ENCODE results near the gene TNFAIP1. TPM values are rescaled to one million over a fixed set of nuclear protein-coding genes. Genes with fewer than 3 reads are reported as not detected.

TNFAIP1 gene
- total RNA-seq, 1 experiment from 2014 or later = 21.3 TPM

DNA sequence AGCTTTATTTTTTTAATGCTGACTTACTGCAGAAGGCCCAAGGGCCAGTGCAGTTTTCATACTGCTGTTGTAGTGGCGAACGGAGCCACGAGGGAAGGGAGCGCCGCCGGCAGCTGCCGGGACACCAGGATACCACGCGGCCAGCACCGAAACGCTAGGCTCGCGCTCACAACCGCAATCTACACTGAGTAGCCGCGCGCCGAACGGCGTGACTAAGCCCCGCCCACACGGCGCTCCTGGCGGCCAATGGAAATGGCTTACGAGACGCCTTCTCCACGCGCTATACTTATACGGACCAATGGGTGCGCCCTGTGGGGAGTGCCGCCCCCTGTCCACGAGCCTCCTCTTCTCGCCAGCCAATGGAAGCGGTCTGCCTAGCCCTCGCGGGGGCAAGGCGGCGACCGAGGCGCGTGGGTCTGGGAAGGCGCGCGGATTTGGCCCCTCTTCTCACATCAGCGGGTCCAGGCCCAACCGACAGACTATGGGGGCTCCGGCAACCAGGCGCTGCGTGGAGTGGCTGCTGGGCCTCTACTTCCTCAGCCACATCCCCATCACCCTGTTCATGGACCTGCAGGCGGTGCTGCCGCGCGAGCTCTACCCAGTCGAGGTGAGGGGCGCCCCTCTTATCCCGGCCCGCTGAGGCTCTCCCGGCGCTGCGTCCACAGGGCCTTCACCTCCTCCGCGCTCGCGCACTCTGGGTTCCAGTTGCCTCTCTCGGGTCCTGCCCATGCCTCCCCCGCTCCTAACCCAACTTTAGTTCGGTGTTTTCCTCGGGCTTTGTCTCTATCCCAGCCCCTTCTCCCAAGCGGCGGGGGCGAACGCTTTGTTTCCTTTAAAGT, 16.6 kb upstream of the TNFAIP1 start, which contains the start of gene TMEM97:
TMEM97 (plus strand) TSS at position 442 of the 839 bp plus-strand sequence; CDS start at position 482, 40 bp downstream.
- Mint-ChIP-seq H3K27ac (peak within 1 kb of the TSS; percentile 91), H3K4me3 (peak within 1 kb of the TSS; percentile 77)
- DNase-seq (ENCODE audit: low spot score) = peak; percentile 95
- peak; percentile 25; the same call in 1 of the 2 replicates for TF ChIP-seq ZNF232 (CRISPR knock-in tag; IDR thresholded peaks at IDR 0.05)
- TF ChIP-seq, protein P1, sequence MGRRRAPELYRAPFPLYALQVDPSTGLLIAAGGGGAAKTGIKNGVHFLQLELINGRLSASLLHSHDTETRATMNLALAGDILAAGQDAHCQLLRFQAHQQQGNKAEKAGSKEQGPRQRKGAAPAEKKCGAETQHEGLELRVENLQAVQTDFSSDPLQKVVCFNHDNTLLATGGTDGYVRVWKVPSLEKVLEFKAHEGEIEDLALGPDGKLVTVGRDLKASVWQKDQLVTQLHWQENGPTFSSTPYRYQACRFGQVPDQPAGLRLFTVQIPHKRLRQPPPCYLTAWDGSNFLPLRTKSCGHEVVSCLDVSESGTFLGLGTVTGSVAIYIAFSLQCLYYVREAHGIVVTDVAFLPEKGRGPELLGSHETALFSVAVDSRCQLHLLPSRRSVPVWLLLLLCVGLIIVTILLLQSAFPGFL (CRISPR knock-in tag; IDR thresholded peaks at IDR 0.05; ENCODE audit: borderline replicate concordance) = no peak; the same call in 1 of the 2 replicates
- peak; percentile 72 for TF ChIP-seq ETV6 (CRISPR knock-in tag; IDR thresholded peaks at IDR 0.05)
- no peak for TF ChIP-seq TCF7 (CRISPR knock-in tag; IDR thresholded peaks at IDR 0.05; ENCODE audit: low read depth)
- TF ChIP-seq, protein P2, sequence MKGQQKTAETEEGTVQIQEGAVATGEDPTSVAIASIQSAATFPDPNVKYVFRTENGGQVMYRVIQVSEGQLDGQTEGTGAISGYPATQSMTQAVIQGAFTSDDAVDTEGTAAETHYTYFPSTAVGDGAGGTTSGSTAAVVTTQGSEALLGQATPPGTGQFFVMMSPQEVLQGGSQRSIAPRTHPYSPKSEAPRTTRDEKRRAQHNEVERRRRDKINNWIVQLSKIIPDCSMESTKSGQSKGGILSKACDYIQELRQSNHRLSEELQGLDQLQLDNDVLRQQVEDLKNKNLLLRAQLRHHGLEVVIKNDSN (CRISPR knock-in tag; IDR thresholded peaks at IDR 0.05) = peak; percentile 62; the same call in 1 of the 2 replicates
- no peak for TF ChIP-seq NR2C2 (CRISPR knock-in tag; IDR thresholded peaks at IDR 0.05)
- TF ChIP-seq, protein P3, sequence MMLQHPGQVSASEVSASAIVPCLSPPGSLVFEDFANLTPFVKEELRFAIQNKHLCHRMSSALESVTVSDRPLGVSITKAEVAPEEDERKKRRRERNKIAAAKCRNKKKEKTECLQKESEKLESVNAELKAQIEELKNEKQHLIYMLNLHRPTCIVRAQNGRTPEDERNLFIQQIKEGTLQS (CRISPR knock-in tag; conservative IDR thresholded peaks at IDR 0.05) = no peak
- TF ChIP-seq NFYB (CRISPR knock-in tag; conservative IDR thresholded peaks at IDR 0.05; ENCODE audit: low read depth) = peak; percentile 95
- no peak for TF ChIP-seq EMX1 (CRISPR knock-in tag; IDR thresholded peaks at IDR 0.05)
- TF ChIP-seq, protein P4, sequence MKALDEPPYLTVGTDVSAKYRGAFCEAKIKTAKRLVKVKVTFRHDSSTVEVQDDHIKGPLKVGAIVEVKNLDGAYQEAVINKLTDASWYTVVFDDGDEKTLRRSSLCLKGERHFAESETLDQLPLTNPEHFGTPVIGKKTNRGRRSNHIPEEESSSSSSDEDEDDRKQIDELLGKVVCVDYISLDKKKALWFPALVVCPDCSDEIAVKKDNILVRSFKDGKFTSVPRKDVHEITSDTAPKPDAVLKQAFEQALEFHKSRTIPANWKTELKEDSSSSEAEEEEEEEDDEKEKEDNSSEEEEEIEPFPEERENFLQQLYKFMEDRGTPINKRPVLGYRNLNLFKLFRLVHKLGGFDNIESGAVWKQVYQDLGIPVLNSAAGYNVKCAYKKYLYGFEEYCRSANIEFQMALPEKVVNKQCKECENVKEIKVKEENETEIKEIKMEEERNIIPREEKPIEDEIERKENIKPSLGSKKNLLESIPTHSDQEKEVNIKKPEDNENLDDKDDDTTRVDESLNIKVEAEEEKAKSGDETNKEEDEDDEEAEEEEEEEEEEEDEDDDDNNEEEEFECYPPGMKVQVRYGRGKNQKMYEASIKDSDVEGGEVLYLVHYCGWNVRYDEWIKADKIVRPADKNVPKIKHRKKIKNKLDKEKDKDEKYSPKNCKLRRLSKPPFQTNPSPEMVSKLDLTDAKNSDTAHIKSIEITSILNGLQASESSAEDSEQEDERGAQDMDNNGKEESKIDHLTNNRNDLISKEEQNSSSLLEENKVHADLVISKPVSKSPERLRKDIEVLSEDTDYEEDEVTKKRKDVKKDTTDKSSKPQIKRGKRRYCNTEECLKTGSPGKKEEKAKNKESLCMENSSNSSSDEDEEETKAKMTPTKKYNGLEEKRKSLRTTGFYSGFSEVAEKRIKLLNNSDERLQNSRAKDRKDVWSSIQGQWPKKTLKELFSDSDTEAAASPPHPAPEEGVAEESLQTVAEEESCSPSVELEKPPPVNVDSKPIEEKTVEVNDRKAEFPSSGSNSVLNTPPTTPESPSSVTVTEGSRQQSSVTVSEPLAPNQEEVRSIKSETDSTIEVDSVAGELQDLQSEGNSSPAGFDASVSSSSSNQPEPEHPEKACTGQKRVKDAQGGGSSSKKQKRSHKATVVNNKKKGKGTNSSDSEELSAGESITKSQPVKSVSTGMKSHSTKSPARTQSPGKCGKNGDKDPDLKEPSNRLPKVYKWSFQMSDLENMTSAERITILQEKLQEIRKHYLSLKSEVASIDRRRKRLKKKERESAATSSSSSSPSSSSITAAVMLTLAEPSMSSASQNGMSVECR (CRISPR knock-in tag; IDR thresholded peaks at IDR 0.05; ENCODE audit: borderline replicate concordance) = peak; percentile 80; the same call in 1 of the 2 replicates
- TF ChIP-seq FOXJ3 (CRISPR knock-in tag; IDR thresholded peaks at IDR 0.05; ENCODE audit: borderline replicate concordance) = no peak
- TF ChIP-seq, protein P5, sequence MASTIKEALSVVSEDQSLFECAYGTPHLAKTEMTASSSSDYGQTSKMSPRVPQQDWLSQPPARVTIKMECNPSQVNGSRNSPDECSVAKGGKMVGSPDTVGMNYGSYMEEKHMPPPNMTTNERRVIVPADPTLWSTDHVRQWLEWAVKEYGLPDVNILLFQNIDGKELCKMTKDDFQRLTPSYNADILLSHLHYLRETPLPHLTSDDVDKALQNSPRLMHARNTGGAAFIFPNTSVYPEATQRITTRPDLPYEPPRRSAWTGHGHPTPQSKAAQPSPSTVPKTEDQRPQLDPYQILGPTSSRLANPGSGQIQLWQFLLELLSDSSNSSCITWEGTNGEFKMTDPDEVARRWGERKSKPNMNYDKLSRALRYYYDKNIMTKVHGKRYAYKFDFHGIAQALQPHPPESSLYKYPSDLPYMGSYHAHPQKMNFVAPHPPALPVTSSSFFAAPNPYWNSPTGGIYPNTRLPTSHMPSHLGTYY (CRISPR knock-in tag; IDR thresholded peaks at IDR 0.05) = no peak
- TF ChIP-seq, protein P6, sequence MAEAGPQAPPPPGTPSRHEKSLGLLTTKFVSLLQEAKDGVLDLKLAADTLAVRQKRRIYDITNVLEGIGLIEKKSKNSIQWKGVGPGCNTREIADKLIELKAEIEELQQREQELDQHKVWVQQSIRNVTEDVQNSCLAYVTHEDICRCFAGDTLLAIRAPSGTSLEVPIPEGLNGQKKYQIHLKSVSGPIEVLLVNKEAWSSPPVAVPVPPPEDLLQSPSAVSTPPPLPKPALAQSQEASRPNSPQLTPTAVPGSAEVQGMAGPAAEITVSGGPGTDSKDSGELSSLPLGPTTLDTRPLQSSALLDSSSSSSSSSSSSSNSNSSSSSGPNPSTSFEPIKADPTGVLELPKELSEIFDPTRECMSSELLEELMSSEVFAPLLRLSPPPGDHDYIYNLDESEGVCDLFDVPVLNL (CRISPR knock-in tag; IDR thresholded peaks at IDR 0.05; ENCODE audit: borderline replicate concordance, low read depth) = no peak
- TF ChIP-seq, protein P7, sequence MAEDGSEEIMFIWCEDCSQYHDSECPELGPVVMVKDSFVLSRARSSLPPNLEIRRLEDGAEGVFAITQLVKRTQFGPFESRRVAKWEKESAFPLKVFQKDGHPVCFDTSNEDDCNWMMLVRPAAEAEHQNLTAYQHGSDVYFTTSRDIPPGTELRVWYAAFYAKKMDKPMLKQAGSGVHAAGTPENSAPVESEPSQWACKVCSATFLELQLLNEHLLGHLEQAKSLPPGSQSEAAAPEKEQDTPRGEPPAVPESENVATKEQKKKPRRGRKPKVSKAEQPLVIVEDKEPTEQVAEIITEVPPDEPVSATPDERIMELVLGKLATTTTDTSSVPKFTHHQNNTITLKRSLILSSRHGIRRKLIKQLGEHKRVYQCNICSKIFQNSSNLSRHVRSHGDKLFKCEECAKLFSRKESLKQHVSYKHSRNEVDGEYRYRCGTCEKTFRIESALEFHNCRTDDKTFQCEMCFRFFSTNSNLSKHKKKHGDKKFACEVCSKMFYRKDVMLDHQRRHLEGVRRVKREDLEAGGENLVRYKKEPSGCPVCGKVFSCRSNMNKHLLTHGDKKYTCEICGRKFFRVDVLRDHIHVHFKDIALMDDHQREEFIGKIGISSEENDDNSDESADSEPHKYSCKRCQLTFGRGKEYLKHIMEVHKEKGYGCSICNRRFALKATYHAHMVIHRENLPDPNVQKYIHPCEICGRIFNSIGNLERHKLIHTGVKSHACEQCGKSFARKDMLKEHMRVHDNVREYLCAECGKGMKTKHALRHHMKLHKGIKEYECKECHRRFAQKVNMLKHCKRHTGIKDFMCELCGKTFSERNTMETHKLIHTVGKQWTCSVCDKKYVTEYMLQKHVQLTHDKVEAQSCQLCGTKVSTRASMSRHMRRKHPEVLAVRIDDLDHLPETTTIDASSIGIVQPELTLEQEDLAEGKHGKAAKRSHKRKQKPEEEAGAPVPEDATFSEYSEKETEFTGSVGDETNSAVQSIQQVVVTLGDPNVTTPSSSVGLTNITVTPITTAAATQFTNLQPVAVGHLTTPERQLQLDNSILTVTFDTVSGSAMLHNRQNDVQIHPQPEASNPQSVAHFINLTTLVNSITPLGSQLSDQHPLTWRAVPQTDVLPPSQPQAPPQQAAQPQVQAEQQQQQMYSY (CRISPR knock-in tag; IDR thresholded peaks at IDR 0.05) = no peak
- TF ChIP-seq RORB (CRISPR knock-in tag; IDR thresholded peaks at IDR 0.05) = no peak
- 0 out of 2 replicates have a peak, but pooled peaks have one; percentile 12 for TF ChIP-seq ESRRA (CRISPR knock-in tag; IDR thresholded peaks at IDR 0.05; ENCODE audit: borderline replicate concordance)
- no peak for TF ChIP-seq ZNF671 (CRISPR knock-in tag; IDR thresholded peaks at IDR 0.05)
- TF ChIP-seq, protein P8, sequence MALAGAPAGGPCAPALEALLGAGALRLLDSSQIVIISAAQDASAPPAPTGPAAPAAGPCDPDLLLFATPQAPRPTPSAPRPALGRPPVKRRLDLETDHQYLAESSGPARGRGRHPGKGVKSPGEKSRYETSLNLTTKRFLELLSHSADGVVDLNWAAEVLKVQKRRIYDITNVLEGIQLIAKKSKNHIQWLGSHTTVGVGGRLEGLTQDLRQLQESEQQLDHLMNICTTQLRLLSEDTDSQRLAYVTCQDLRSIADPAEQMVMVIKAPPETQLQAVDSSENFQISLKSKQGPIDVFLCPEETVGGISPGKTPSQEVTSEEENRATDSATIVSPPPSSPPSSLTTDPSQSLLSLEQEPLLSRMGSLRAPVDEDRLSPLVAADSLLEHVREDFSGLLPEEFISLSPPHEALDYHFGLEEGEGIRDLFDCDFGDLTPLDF (CRISPR knock-in tag; IDR thresholded peaks at IDR 0.05) = no peak; the same call in 1 of the 2 replicates
- TF ChIP-seq SMAD4 (CRISPR knock-in tag; IDR thresholded peaks at IDR 0.05) = no peak; the same call in 1 of the 2 replicates

More for the DNA sequence above, 16.6 kb upstream of the TNFAIP1 start, which contains the start of gene TMEM97:
- H3K9me3 Mint-ChIP-seq = no peaks in the 10 kb centered on the region
- no peaks in the 10 kb centered on the region; the same call in 1 of the 2 replicates for H3K27me3 Mint-ChIP-seq (ENCODE audit: low read depth)
- peak; percentile 93 for ATAC-seq
- ChIA-PET CTCF (interaction anchor here (0.9 to 2.7 kb wide), 8 partner anchors 16 to 98 kb away, joined by 3 to 12 read pairs (median 6); partner anchors contain the start of genes IFT20 and TNFAIP1), POLR2A (interaction anchor here (2.9 kb wide), 1 partner anchor 17 kb away, joined by 17 read pairs; the partner anchor contains the start of genes IFT20 and TNFAIP1)
- peaks cover 12% of the 10 kb centered on the region for H3K36me3 Mint-ChIP-seq
- peaks cover 50% of the 10 kb centered on the region for H3K4me1 Mint-ChIP-seq

All from WTC11 (cell line).